Right hindlimb (tissue), 1 donor: Measurements from ENCODE around the gene PRKAR1B.
"Not testable (repeated sequence)": the region's sequence is repeated elsewhere in the genome, so short reads cannot be mapped to it uniquely, and the experiment has no call there.

Source experiments
- DNase-seq: peaks from one replicate; pipeline ENCODE4 v3.0.0-alpha.2; 2018

The PRKAR1B gene

GRCh38 chr7:666454-667292 lies 60.4 kb downstream of the PRKAR1B start:
- no peak for DNase-seq

- no peak for DNase-seq
Measured at GRCh38 chr7:665736-666453, 61.2 kb downstream of the PRKAR1B start.

- DNase-seq: peak; percentile 64
Measured at GRCh38 chr7:664997-665735, 61.9 kb downstream of the PRKAR1B start.

GRCh38 chr7:664402-664775 lies 62.7 kb downstream of the PRKAR1B start:
- DNase-seq: no peak

GRCh38 chr7:662576-662975 lies 64.5 kb downstream of the PRKAR1B start:
- no peak for DNase-seq

- no peak for DNase-seq
Measured at GRCh38 chr7:659996-660395, 67.1 kb downstream of the PRKAR1B start.

- DNase-seq: no peak
Measured at GRCh38 chr7:659306-659847, 67.7 kb downstream of the PRKAR1B start.

GRCh38 chr7:657565-658119 lies 69.4 kb downstream of the PRKAR1B start:
- peak; percentile 66 for DNase-seq

- DNase-seq: not testable (repeated sequence)
Measured at GRCh38 chr7:657010-657409, 70.1 kb downstream of the PRKAR1B start.

- DNase-seq: no peak
Measured at GRCh38 chr7:655758-656157, 71.3 kb downstream of the PRKAR1B start.

- no peak for DNase-seq
Measured at GRCh38 chr7:653829-654764, 73.0 kb downstream of the PRKAR1B start.

- no peak for DNase-seq
Measured at GRCh38 chr7:652881-653280, 74.2 kb downstream of the PRKAR1B start.

GRCh38 chr7:652167-652566 lies 74.9 kb downstream of the PRKAR1B start:
- not testable (repeated sequence) for DNase-seq

GRCh38 chr7:651032-651728 lies 75.9 kb downstream of the PRKAR1B start:
- DNase-seq: no peak

- no peak for DNase-seq
Measured at GRCh38 chr7:650339-651031, 76.6 kb downstream of the PRKAR1B start.

- no peak for DNase-seq
Measured at GRCh38 chr7:646951-647350, 80.1 kb downstream of the PRKAR1B start.

GRCh38 chr7:646487-646886 lies 80.6 kb downstream of the PRKAR1B start:
- no peak for DNase-seq

GRCh38 chr7:645606-646005 lies 81.5 kb downstream of the PRKAR1B start:
- DNase-seq: no peak

- no peak for DNase-seq
Measured at GRCh38 chr7:644381-645305, 82.4 kb downstream of the PRKAR1B start.
